HG03135 (cell line): Measurements from ENCODE around the gene IER5L.
"Not testable (repeated sequence)": the region's sequence is repeated elsewhere in the genome, so short reads cannot be mapped to it uniquely, and the experiment has no call there.

Experiments
- ATAC-seq: cut with Tn5 transposase; IDR thresholded peaks from one replicate; pipeline ENCODE4 v1.9.1; 2021; ENCODE audit warnings: mild to moderate bottlenecking, moderate library complexity; ENCODE audit not compliant: unreplicated experiment

Gene IER5L

GRCh38 chr9:129203556-129203909, 25.5 kb upstream of the IER5L start:
- no peak for ATAC-seq

DNA sequence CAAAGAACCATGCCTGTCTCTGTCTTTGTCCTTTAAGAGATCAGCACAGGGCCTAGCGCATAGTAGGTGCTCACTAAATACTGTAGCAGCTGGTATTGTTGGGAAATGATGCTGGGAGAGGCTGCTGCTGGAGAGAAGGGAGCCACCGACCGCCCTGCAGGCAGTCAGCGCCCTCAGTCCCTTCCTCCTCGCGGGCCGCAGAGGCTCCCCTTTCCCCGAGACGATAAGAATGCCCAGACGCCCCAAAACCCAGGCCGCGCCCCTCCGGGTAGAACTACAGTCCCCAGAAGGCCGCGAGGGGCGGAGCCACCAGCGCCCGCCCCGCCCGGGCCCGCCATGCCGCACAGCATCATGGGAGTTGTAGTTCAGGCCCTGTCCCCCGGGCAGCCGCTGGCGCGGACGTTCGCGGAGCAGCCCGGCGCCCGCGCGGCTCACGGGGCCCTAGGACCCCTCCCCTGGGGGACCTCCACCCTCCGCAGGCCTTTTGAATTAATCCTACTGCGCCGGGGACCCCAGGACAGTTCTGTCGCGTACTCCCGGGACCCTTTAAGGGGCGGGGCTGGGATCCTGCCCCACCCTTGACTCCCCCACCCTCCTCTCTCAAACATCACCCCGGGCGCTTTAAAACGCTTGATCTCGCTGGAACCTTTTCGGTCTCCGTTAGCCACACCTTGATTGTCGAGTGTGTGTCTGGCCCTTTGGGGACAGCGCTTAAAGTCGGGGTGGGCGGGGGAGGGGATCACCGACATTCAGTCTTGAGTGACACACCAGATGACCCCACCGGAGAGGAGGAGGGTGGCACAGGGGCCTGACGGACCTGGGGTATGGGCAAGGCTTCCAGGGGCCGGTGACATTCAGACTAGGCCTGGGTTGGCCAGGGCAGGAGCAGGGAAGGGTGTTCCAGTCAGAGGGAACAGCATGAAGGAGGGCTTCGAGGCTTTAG, 24.8 kb upstream of the IER5L start:
- peak; percentile 88 for ATAC-seq

DNA sequence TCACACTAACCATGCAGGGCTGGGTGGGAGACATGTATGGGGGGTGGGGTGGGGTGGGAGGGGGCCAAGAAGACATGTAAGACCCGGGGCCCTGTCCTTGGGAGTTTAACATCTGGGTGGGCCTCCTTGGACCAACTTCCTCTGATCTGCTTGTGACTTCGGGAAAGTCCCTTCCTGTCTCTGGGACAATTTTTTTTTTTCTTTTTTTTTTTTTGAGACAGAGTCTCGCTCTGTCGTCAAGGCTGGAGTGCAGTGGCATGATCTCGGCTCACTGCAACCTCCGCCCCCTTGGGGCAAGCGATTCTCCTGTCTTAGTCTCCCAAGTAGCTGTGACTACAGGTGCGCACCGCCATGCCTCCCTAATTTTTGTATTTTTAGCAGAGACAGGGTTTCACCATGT, 23.8 kb upstream of the IER5L start:
- no peak for ATAC-seq

DNA sequence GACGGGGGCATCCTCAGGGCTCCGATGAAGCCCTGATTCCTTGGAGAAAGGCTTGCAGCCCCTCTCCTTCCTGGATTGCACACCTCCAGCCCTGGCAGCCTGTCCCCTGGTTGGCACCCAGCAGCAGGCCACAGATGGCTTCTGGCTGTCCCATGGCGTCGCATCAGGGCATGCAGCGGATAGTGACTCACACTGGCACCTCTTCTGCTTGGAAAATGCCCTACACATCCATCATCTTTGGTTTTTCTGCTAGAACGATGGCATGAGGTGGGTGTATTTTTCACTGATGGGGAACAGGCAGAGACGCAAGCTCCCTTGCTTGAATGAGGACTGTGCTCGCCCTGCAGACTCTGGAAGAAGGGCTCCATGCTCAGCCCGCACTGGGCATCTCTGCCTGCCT, 23.2 kb upstream of the IER5L start:
- ATAC-seq, result no peak

DNA sequence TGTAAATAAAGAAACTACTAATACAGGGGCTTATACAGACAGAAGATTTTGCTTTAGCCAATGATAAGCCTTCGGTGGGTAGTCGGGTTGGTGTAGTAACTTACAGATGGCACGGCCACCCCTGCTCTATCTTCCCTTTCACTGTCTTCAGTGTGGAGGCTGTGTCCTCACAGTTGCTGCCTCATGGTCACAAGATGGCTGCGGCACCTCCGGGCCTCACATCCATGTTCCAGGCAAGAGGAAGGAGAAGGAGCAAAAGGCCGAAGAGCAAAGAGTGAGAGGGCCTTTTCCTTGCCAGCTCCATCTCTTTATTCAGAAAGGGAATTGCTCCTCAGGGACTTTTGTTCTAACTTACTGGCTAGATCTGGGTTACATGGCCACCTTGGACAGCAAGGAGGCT, 22.2 kb upstream of the IER5L start:
- ATAC-seq, result no peak

DNA sequence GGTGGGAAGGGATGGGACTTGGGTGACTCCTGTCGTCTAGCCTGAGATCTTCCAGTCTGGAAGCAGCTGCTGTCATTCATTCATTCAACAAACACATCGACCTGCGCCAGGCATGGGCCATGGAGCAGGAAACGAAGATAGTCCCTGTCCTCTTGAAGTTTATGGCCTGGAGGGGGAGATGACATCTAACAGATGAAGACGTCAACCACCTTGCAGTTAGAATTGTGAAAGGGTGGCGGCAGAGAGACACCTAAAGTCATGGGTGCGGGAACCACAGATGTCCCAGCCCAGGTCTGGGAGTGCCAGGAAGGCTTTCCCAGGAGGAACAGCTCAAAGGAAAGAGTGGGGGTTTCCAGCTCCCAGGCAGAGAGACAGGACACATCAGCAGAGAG, 21.0 kb upstream of the IER5L start:
- ATAC-seq, result no peak

- no peak for ATAC-seq
Observed at GRCh38 chr9:129198319-129199043, 20.4 kb upstream of the IER5L start.

- no peak for ATAC-seq
Observed at GRCh38 chr9:129197978-129198318, 19.9 kb upstream of the IER5L start.

GRCh38 chr9:129197045-129197444, 19.0 kb upstream of the IER5L start:
- not testable (repeated sequence) for ATAC-seq

DNA sequence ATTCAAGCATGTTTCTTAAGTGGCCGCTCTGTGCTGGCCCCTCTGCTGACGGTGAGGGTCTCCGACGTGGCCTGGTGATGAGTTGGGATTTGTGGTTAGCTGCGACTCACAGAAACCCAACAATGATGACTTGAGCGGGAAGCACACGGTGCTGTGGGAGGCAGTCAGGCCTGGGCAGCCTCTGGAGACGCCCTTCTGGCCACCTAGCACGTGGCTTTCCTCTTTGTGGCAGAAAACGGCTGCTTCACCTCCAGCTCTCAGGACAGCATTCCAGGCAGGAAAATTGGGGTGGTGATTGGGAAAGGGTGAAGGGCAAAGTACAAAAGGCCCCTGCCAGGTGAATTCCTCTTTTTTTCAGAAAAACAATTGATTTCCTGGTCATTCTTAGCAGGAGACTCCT, 17.5 kb upstream of the IER5L start:
- no peak for ATAC-seq

DNA sequence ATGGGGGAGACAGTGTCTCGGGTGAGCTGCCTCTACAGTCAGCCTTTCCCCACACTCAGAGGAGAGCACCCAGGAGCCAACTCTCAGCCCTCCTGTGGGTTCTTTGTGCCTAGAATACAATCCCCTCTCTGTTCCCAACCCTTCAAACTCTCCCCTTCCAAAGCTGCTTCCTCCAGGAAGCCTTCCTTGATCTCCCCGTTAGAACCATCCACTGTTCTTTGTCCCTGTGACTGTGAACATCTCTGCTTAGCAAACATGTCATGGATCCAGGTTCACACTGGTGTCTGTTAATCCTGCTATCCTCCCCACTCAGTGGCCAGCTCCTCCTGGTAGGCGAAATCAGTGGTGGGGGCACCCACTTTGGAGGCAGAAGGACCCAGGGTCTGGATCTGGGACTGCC, 16.2 kb upstream of the IER5L start:
- no peak for ATAC-seq

DNA sequence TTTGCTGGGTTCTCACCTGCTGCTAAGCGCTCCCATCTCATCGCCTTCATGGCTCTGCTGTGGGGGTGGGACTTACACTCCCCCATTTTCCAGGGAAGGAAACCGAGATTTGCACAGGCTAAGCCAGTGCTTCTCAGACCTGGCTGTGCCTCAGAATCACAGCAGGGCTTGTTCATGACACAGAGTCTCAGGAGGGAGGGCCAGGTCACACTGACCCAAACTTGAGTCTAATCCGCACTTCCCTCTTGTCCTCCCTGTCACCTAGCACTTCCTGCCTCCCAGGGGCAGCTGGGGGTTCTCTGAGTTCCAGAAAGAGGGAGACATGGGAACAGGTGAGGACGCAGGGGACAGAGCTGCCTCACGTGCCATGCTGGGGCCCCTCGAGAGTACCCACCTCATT, 15.6 kb upstream of the IER5L start:
- no peak for ATAC-seq

DNA sequence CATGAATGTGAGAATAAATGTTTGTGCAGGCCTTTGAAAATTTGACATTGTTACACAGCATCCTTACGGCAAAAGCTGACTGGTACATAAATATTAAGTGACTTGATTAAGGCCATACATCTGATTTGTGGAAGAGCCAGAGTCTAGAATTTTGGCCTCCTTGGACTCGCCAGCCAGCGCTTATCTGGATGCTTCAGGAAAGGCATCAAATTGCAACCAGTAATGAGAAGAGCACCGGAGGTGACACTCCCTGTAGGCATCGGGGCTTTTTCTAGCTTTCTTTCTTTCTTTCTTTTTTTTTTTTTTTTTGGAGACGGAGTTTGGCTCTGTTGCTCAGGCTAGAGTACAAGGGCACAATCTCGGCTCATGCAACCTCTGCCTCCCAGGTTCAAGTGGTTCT, 13.2 kb upstream of the IER5L start:
- no peak for ATAC-seq

GRCh38 chr9:129189971-129190370, 11.9 kb upstream of the IER5L start:
- ATAC-seq, result not testable (repeated sequence)

GRCh38 chr9:129187042-129187441, 9.0 kb upstream of the IER5L start:
- no peak for ATAC-seq

DNA sequence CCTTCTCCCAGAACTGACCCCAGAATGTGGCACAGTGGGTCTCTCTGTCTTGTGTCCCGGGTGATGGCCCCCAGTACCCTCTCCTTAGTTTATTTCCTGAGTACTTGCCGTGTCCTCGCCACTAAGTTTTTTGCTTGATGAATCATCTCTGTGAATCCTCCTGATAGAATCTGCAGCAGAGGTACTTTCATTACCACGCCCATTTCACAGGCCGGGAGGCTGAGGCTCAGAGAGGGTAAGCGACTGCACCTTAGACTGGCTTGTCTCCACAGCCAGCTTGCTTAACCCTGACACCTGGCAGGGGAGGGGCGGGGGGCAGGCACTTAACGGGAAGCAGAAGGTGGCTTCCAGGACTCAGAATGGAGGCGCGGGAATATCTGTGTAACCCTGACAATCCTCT, 7.9 kb upstream of the IER5L start:
- no peak for ATAC-seq

DNA sequence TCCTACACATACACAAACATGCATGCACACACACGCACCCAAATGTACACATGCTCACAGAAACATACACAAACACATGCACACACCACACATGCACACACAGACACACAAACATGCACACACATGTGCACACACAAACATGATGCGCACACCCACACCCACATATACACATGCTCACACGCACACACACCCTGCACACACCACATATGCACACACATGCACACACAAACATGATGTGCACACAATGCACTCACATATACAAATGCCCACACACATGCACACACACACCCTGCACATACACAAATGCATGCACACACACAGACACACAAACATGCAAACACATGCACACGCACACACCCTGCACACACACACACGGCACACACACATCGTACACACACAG, 7.3 kb upstream of the IER5L start:
- no peak for ATAC-seq

DNA sequence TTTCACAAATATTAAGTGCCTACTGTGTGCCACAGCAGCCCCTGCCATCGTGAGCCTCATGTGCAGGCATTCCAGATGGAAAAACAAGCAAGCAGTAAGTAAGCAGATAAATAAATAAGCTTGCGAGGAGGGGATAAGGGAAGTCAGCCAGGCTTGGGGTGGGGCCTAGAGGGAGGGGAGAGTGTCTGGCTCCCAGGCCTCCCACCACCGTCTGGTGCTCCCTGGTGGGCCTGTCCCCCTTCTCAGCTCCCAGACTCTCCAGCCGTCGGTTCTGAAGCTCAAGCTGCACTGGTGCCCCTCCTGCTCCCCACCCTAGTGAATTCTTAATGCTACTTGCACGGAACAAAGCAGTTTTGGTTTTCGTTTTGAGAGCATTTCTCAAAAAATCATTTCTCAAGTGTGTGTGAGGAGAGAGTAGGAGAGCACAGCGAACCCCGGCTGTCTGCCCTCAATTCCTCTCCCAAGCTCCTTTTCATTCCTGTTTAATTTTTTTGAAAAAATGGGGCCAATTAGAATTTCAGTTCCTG, 6.6 kb upstream of the IER5L start:
- no peak for ATAC-seq

DNA sequence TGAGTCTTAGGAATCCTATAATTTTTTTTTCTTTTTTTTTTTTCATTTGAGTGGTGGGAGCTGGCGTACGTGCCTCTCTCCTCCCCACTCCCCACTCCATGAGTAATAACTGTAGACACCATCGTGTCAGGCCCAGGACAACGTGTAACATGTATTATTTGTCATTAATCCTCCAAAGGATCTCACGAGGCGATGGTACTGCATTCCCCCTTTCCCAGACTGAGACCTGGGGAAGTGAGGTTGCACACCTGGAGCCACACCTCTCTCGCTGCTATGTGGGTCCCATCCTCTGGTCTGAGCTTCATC, 6.1 kb upstream of the IER5L start:
- ATAC-seq, result no peak

DNA sequence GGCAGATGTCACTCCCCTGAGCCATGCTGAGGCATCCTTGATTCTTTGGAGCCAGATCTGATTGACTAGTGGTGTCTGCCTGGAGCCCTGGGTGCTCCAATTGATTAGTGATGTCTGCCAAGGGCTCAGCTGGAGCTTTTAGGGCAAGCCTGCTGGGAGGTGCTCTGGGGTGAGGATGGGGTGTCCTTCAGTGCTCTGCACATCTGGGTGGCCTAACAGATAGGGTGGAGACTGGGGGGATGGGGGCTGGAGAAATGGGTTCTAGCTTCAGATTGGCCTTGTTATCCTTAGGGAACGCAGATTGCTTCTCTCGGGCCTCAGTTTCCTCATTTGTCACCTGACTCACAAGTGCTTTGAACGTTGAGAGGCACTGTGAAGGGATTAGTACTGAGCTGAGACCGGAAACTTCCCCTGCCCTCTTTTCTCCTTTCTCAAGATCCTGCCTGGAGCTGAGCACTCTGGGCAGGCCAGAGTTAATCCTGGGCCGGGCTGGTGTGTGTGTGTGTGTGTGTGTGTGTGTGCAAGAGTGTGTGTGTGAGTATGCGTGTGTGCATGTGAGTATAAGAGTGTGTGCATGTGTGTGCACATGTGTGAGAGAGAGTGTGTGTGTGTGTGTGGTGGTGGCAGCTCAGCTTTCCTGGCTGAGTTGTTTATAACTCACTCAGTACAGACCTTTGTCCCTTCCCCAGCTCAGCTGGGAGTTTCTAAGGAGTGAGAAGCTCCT, 5.6 kb upstream of the IER5L start:
- no peak for ATAC-seq

DNA sequence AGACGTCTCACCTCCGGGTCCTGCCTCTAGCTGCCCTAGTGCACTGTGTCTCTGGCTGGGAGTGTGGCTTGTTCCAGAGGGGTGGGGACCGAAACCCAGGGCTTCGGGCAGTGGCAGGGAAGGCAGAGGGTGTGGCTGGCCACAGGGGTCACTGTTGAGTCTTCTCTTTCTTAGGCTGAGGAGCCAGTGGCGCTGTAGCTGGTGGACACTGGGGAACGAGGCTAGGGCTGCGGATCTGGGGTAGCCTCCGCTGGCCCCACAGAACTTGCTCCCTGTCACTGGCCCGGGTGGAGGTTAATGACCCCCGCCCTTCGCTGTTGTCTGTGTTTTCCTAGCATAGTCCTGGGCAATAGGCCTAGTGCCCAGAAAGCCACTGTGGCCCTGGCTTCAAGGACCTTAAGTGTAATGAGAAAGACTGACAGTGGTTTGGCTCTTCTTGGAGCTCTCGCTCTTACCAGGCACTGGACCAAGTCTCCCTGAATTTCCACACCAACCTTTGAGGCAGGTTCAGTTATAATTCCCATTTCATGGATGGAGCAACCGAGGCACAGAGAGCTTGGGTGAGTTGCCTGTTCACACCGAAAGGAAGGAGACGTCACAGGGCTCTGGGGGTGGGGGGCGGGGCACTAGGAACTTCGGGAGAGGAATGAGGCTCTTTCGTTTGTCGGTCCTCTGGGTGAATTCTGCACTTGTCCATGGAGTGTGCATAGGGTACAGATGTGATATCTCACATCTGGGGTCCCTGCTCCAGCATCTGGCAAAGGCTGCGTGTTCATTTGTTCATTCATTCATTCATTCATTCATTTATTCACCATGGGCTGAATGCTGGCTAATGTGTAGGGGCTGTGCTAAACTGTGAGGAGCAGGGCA, 4.8 kb upstream of the IER5L start:
- no peak for ATAC-seq
